Mesenchymal stem cell (in vitro differentiated cells and primary cell): ENCODE results near the gene FAM90A26.
"Not testable (repeated sequence)": the region's sequence is repeated elsewhere in the genome, so short reads cannot be mapped to it uniquely, and the experiment has no call there.

Source experiments
- DNase-seq: peaks from one replicate; pipeline ENCODE4 v3.0.0-alpha.2; 2013
- H2AFZ ChIP-seq: one replicate; pipeline ENCODE4 v1.6.1; 2013; ENCODE audit warnings: low read depth, mild to moderate bottlenecking, control low read depth, inconsistent platforms, low read length, moderate library complexity
- H2AK5ac ChIP-seq: 2 replicates; pipeline ENCODE4 v1.6.1; 2013; ENCODE audit warnings: low read length, moderate library complexity, mild to moderate bottlenecking, inconsistent platforms; ENCODE audit not compliant: severe bottlenecking
- H2BK120ac ChIP-seq: one replicate; pipeline ENCODE4 v1.6.1; 2013; ENCODE audit warnings: low read depth, mild to moderate bottlenecking, inconsistent platforms, low read length, moderate library complexity
- H2BK12ac ChIP-seq, 2 experiments: one replicate each; pipeline ENCODE4 v1.6.1; 2013; ENCODE audit warnings: inconsistent platforms in 2 of 2, low read length in 2 of 2, mild to moderate bottlenecking in 2 of 2, moderate library complexity in 2 of 2, control low read depth in 1 of 2
- H2BK15ac ChIP-seq: one replicate; pipeline ENCODE4 v1.6.1; 2013; ENCODE audit warnings: mild to moderate bottlenecking, low read depth, inconsistent platforms; ENCODE audit not compliant: poor library complexity, severe bottlenecking
- H2BK5ac ChIP-seq: 2 replicates; pipeline ENCODE4 v1.6.1; 2013; ENCODE audit warnings: low read depth, mild to moderate bottlenecking, low read length, control low read depth, inconsistent platforms; ENCODE audit not compliant: poor library complexity, severe bottlenecking
- H3K14ac ChIP-seq, 2 experiments: one replicate each; pipeline ENCODE4 v1.6.1; 2013; ENCODE audit warnings: inconsistent platforms in 2 of 2, low read length in 2 of 2, control low read depth in 1 of 2, mild to moderate bottlenecking in 1 of 2, moderate library complexity in 1 of 2
- H3K18ac ChIP-seq, 2 experiments: one replicate each; pipeline ENCODE4 v1.6.1; 2013; ENCODE audit warnings: inconsistent platforms in 2 of 2, low read length in 2 of 2, control low read depth in 1 of 2, low read depth in 1 of 2, mild to moderate bottlenecking in 1 of 2
- H3K23ac ChIP-seq, 2 experiments: one replicate each; pipeline ENCODE4 v1.6.1; 2013; ENCODE audit warnings: inconsistent platforms in 2 of 2, low read length in 2 of 2, mild to moderate bottlenecking in 2 of 2, moderate library complexity in 2 of 2, control low read depth in 1 of 2
- H3K27ac ChIP-seq: 2 replicates; pipeline ENCODE4 v1.5.1; 2013; ENCODE audit warnings: mild to moderate bottlenecking, moderate library complexity, low read length, control low read depth, inconsistent platforms; ENCODE audit not compliant: poor library complexity, severe bottlenecking
- H3K27me3 ChIP-seq, 2 experiments: 2 replicates each; pipeline versions ENCODE4 v1.6.1 to v1.7.0; 2013; ENCODE audit warnings: low read length in 2 of 2, mild to moderate bottlenecking in 2 of 2, moderate library complexity in 2 of 2, control low read depth in 1 of 2, inconsistent platforms in 1 of 2; ENCODE audit not compliant: control insufficient read depth in 1 of 2, insufficient read depth in 1 of 2
- H3K36me3 ChIP-seq, 2 experiments: 2 replicates each; pipeline versions ENCODE4 v1.6.1 to v1.7.0; 2013; ENCODE audit warnings: low read length in 2 of 2, control low read depth in 1 of 2, inconsistent platforms in 1 of 2, low read depth in 1 of 2, mild to moderate bottlenecking in 1 of 2; ENCODE audit not compliant: insufficient read depth in 2 of 2, control insufficient read depth in 1 of 2
- H3K4ac ChIP-seq, 2 experiments: one replicate each; pipeline ENCODE4 v1.6.1; 2013; ENCODE audit warnings: inconsistent platforms in 2 of 2, low read length in 2 of 2, mild to moderate bottlenecking in 2 of 2, moderate library complexity in 2 of 2, control low read depth in 1 of 2, low read depth in 1 of 2
- H3K4me1 ChIP-seq: 2 replicates; pipeline ENCODE4 v1.6.1; 2013; ENCODE audit warnings: low read depth, low read length, control low read depth; ENCODE audit not compliant: control insufficient read depth, insufficient read depth
- H3K4me2 ChIP-seq: 2 replicates; pipeline ENCODE4 v1.6.1; 2013; ENCODE audit warnings: low read length, mild to moderate bottlenecking, inconsistent platforms; ENCODE audit not compliant: poor library complexity, severe bottlenecking
- H3K4me3 ChIP-seq, 2 experiments: 2 replicates each; pipeline versions ENCODE4 v1.5.1 to v1.7.0; 2013; ENCODE audit warnings: low read length in 2 of 2, mild to moderate bottlenecking in 2 of 2, control low read depth in 1 of 2, low read depth in 1 of 2; ENCODE audit not compliant: insufficient read depth in 1 of 2
- H3K79me1 ChIP-seq: replicated peaks from 2 replicates; pipeline ENCODE4 v1.6.1; 2013; ENCODE audit warnings: mild to moderate bottlenecking, control low read depth, low read length, inconsistent platforms; ENCODE audit not compliant: poor library complexity, severe bottlenecking
- H3K9ac ChIP-seq: 2 replicates; pipeline ENCODE4 v1.7.0; 2013; ENCODE audit warnings: mild to moderate bottlenecking, low read length, moderate library complexity
- H3K9me3 ChIP-seq: 2 replicates; pipeline ENCODE4 v1.7.0; 2013; ENCODE audit warnings: mild to moderate bottlenecking, low read length; ENCODE audit not compliant: control insufficient read depth
- H4K8ac ChIP-seq: one replicate; pipeline ENCODE4 v1.6.1; 2013; ENCODE audit warnings: inconsistent platforms, mild to moderate bottlenecking, low read length, moderate library complexity
- H4K91ac ChIP-seq: one replicate; pipeline ENCODE4 v1.6.1; 2013; ENCODE audit warnings: mild to moderate bottlenecking, low read length, inconsistent platforms
- WGBS: methylation state at CpG from one replicate; pipeline ENCODE4 v1.1.7; 2013; ENCODE audit warnings: mixed read lengths; 5-methylcytosine and 5-hydroxymethylcytosine counted together

FAM90A26 gene

DNA sequence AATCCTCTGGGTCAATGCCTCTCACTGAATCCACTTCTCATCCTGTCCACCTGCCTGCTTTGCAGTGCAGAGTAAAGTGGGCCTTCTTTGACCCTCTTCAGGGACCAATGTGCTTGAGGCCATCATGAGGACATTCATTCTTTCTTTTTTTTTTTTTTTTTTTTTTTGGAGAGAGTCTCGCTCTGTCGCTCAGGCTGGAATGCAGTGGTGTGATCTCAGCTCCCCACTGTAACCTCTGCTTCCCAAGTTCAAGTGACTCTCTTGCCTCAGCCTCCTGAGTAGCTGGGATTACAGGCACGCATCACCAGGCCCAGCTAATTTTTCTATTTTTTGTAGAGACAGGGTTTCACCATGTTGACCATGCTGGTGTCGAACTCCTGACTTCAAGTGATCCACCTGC lies 22.8 kb upstream of the FAM90A26 start:
- H3K4me1 ChIP-seq, H2AFZ ChIP-seq, H2BK5ac ChIP-seq, DNase-seq, H3K14ac ChIP-seq, H3K4me2 ChIP-seq, H4K8ac ChIP-seq, H2AK5ac ChIP-seq, H3K4me3 ChIP-seq, H3K27ac ChIP-seq, H3K27me3 ChIP-seq, H2BK12ac ChIP-seq, H3K9me3 ChIP-seq, H2BK120ac ChIP-seq, H3K23ac ChIP-seq, H2BK15ac ChIP-seq, H3K79me1 ChIP-seq, H3K4ac ChIP-seq, H3K18ac ChIP-seq, H4K91ac ChIP-seq, H3K36me3 ChIP-seq, H3K9ac ChIP-seq: not testable (repeated sequence)
- 56% methylated on average over 2 of the region's 4 CpGs for WGBS

GRCh38 chr4:9148611-9149409 lies 21.4 kb upstream of the FAM90A26 start:
- not testable (repeated sequence) for H3K36me3 ChIP-seq, H3K27me3 ChIP-seq, H2AK5ac ChIP-seq, H2BK12ac ChIP-seq, H3K79me1 ChIP-seq, H3K27ac ChIP-seq, H2BK120ac ChIP-seq, H3K4ac ChIP-seq, H4K91ac ChIP-seq, H3K9me3 ChIP-seq, DNase-seq, H3K23ac ChIP-seq, H2BK5ac ChIP-seq, H3K4me1 ChIP-seq, H3K18ac ChIP-seq, H3K4me2 ChIP-seq, H2AFZ ChIP-seq, H4K8ac ChIP-seq, H3K14ac ChIP-seq, H3K4me3 ChIP-seq, H2BK15ac ChIP-seq, H3K9ac ChIP-seq
- 62% methylated on average over 4 of the region's 7 CpGs for WGBS

DNA sequence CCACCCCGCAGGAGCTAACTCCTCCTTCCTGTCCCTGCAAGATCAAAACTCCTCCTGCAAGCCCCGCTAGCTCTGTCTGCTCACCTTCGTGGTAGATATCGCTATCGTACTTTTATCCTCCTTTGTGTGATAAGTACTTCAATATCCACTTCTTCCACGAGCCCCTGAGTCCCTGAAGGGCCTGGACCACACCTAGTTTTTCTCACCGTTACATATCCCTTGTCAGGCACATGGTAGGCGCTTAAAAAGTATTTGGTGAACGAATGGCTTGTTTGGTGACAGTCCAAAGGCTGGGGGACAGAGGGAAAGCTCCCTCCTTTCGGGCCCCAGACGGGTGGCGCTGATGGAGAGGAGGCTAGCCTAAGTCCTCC lies 18.4 kb upstream of the FAM90A26 start:
- not testable (repeated sequence) for H2BK5ac ChIP-seq, H3K9me3 ChIP-seq, H2BK120ac ChIP-seq, H3K79me1 ChIP-seq, H3K4me1 ChIP-seq, H3K36me3 ChIP-seq, H3K23ac ChIP-seq, H2BK12ac ChIP-seq, DNase-seq, H2AK5ac ChIP-seq, H4K8ac ChIP-seq, H2AFZ ChIP-seq, H2BK15ac ChIP-seq, H3K4ac ChIP-seq, H3K18ac ChIP-seq, H4K91ac ChIP-seq, H3K27ac ChIP-seq, H3K14ac ChIP-seq, H3K27me3 ChIP-seq, H3K4me2 ChIP-seq
- Histone ChIP-seq H3K9ac (peak overlapping the region; percentile 82), H3K4me3 (peak overlapping the region in 1 of 2 experiments; percentile 80)
- 75% methylated on average over 11 of the region's 12 CpGs for WGBS

- H3K27me3 ChIP-seq, H3K14ac ChIP-seq, H3K79me1 ChIP-seq, H3K36me3 ChIP-seq, H2BK15ac ChIP-seq, H2BK5ac ChIP-seq, H3K4me2 ChIP-seq, H2BK120ac ChIP-seq, H3K27ac ChIP-seq, H2AFZ ChIP-seq, H2BK12ac ChIP-seq, H2AK5ac ChIP-seq, H3K23ac ChIP-seq, H4K8ac ChIP-seq, H3K4ac ChIP-seq, H4K91ac ChIP-seq, H3K9me3 ChIP-seq, H3K4me1 ChIP-seq, H3K18ac ChIP-seq: not testable (repeated sequence)
- Histone ChIP-seq H3K4me3 (peak overlapping the region in 1 of 2 experiments; percentile 80), H3K9ac (peak overlapping the region; percentile 82)
- peak; percentile 88 for DNase-seq
- WGBS: 68% methylated on average over 60 of the region's 63 CpGs
Observed at GRCh38 chr4:9152180-9153007, 17.8 kb upstream of the FAM90A26 start.
